NCI-H526 treated with DMSO at 0.1 percent for 48 hours (cell line): ENCODE results near the gene MT1H.
A peak's percentile ranks its signal among the peaks of the same experiment; 100 is the strongest.
"Not testable (repeated sequence)": the region's sequence is repeated elsewhere in the genome, so short reads cannot be mapped to it uniquely, and the experiment has no call there.

Experiments
- DNase-seq: peaks from one replicate; lab custom pipeline; 2025; lab: John Stamatoyannopoulos, UW

Gene MT1H

GRCh38 chr16:56669005-56669839, at the start of gene MT1H:
TSS of gene MT1H (plus strand) at chr16:56669814. CDS start at chr16:56669885, 71 bp downstream.
- DNase-seq: no peak

- no peak for DNase-seq
Observed at GRCh38 chr16:56620339-56620897, 49.2 kb upstream of the MT1H start.

GRCh38 chr16:56621665-56622445, 47.8 kb upstream of the MT1H start:
- not testable (repeated sequence) for DNase-seq

GRCh38 chr16:56623184-56623583, 46.4 kb upstream of the MT1H start:
- not testable (repeated sequence) for DNase-seq

GRCh38 chr16:56623637-56624036, 46.0 kb upstream of the MT1H start:
- DNase-seq: no peak

GRCh38 chr16:56625140-56625942, 44.3 kb upstream of the MT1H start, which contains the start of gene MT1E:
TSS of gene MT1E (plus strand) at chr16:56625781. CDS start at chr16:56625852, 71 bp downstream.
- peak; percentile 57 for DNase-seq

GRCh38 chr16:56625943-56626654, 43.5 kb upstream of the MT1H start:
- DNase-seq: peak; percentile 47

GRCh38 chr16:56626685-56627084, 42.9 kb upstream of the MT1H start:
- DNase-seq: no peak

- DNase-seq: no peak
Observed at GRCh38 chr16:56628486-56629350, 40.9 kb upstream of the MT1H start.

GRCh38 chr16:56629531-56629930, 40.1 kb upstream of the MT1H start:
- no peak for DNase-seq

GRCh38 chr16:56630134-56630533, 39.5 kb upstream of the MT1H start:
- DNase-seq: no peak

- DNase-seq: no peak
Observed at GRCh38 chr16:56631197-56631596, 38.4 kb upstream of the MT1H start.

GRCh38 chr16:56631832-56632155, 37.8 kb upstream of the MT1H start:
- no peak for DNase-seq

- DNase-seq: no peak
Observed at GRCh38 chr16:56632156-56632847, 37.3 kb upstream of the MT1H start, which contains the start of gene MT1M. TSS of gene MT1M (plus strand) at chr16:56632659. CDS start at chr16:56632732, 73 bp downstream.

- DNase-seq: no peak
Observed at GRCh38 chr16:56632848-56633365, 36.7 kb upstream of the MT1H start.

GRCh38 chr16:56633535-56633934, 36.1 kb upstream of the MT1H start:
- no peak for DNase-seq

GRCh38 chr16:56634715-56635440, 34.7 kb upstream of the MT1H start:
- no peak for DNase-seq

- DNase-seq: no peak
Observed at GRCh38 chr16:56635441-56635967, 34.1 kb upstream of the MT1H start.
